Pancreas (tissue), 10 donors: Measurements from ENCODE around the gene RNF220. TPM values are rescaled to one million over a fixed set of nuclear protein-coding genes. Genes with fewer than 3 reads are reported as not detected.

Experiments used
- ATAC-seq, 4 donors: fragments of 200-7000 bp; cut with Tn5 transposase; one replicate each; pipeline versions ENCODE4 v1.8.0 to v1.9.1; 2020; ENCODE audit warnings: mild to moderate bottlenecking in 4 of 4, moderate library complexity in 4 of 4
- DNase-seq, 6 donors: peaks; one replicate each; pipeline ENCODE4 v3.0.0-alpha.2; 2020
- FAIRE-seq: peaks from 2 replicates; lab custom pipeline; 2012; peaks lifted over from hg19 to GRCh38; lab: Jason Lieb, UNC
- H3K27ac ChIP-seq, 4 donors: fragments of 200-600 bp; sonication (generic); 1 replicate in 3 of 4; 2 replicates in 1 of 4; pipeline versions ENCODE4 v1.5.0 to v1.8.0; 2020
- H3K27me3 ChIP-seq, 4 donors: fragments of 200-600 bp; one replicate each; pipeline ENCODE4 v1.8.0; 2021
- H3K36me3 ChIP-seq, 3 donors: fragments of 200-600 bp; sonication (generic) in 1 of 3; one replicate each; pipeline versions ENCODE4 v1.5.0 to v1.8.0; 2020 to 2021
- H3K4me1 ChIP-seq, 3 donors: fragments of 200-600 bp; one replicate each; pipeline ENCODE4 v1.8.0; 2021
- H3K4me3 ChIP-seq, 4 donors: fragments of 200-600 bp; sonication (generic) in 2 of 4; one replicate each; pipeline versions ENCODE4 v1.5.0 to v1.8.0; 2020 to 2021
- H3K9me3 ChIP-seq, 4 donors: fragments of 200-600 bp; one replicate each; pipeline ENCODE4 v1.8.0; 2021
- WGBS, 2 donors: extraction: QIAGEN DNeasy Blood & Tissue Kit; methylation state at CpG; one replicate each; pipeline ENCODE4 v1.1.7; 2013; 5-methylcytosine and 5-hydroxymethylcytosine counted together
- intact Hi-C, 3 donors: fragments of 100-400 bp; cut with DNase I; formaldehyde crosslinking; loops; one replicate each; pipeline versions ENCODE4 v1.11.1 to v1.14.2; 2022
- polyA plus RNA-seq, 2 donors: library from polyadenylated mRNA; stranded (reverse); fragments of 200-250 nt; gene quantifications; one replicate each; pipeline ENCODE4 v1.2.3, GENCODE V29; 2013
- total RNA-seq, 6 donors: library from RNA; stranded (reverse); fragmentation: NEBNext Ultra II Directional in 4 of 6; extraction: Animal tissue kit (Norgen Biotek cat#: 25700) in 4 of 6; gene quantifications; one replicate each; pipeline versions ENCODE4 v1.2.1 to v1.2.4, GENCODE V29; 2021 to 2023
- TF ChIP-seq, protein P1 (sequence below), 4 donors: fragments of 200-600 bp; sonication (generic) in 3 of 4; IDR thresholded peaks; one replicate each; pipeline versions ENCODE4 v1.5.0 to v1.8.0; 2021; ENCODE audit warnings: antibody characterized with exemption in 4 of 4
- donor health status: healthy with polysubstance abuse.
- donor health status: DM: no; HTN: no; CAD: no; lungs with moderate emphysema.
- donor health status: DM: no; HTN: no; CAD: no.
- donor health status: control.
- donor health status: control.
- donor health status: Bipolar disorder and iron deficiency.
- donor health status: DM: yes; HTN: yes; CAD: no.
- donor health status: DM: no; HTN: no; CAD: no.
- donor health status: DM: no; HTN: no; CAD: no.
- donor health status: DM: yes; HTN: yes; CAD: no.

The RNF220 gene
- total and polyA plus RNA-seq, 8 donors = 22.3 to 43.2 (median 33.0) TPM

GRCh38 chr1:44588551-44589210 is 183.6 kb downstream of the RNF220 start:
- Histone ChIP-seq H3K4me3 (no peak overlapping the region), H3K27ac (no peak overlapping the region), H3K36me3 (no peaks in the 10 kb centered on the region), H3K27me3 (no peaks in the 10 kb centered on the region), H3K4me1 (no peaks in the 10 kb centered on the region), H3K9me3 (no peaks in the 10 kb centered on the region)
- FAIRE-seq (no peak), ATAC-seq (no peak), DNase-seq (no peak)
- TF ChIP-seq, protein P1, sequence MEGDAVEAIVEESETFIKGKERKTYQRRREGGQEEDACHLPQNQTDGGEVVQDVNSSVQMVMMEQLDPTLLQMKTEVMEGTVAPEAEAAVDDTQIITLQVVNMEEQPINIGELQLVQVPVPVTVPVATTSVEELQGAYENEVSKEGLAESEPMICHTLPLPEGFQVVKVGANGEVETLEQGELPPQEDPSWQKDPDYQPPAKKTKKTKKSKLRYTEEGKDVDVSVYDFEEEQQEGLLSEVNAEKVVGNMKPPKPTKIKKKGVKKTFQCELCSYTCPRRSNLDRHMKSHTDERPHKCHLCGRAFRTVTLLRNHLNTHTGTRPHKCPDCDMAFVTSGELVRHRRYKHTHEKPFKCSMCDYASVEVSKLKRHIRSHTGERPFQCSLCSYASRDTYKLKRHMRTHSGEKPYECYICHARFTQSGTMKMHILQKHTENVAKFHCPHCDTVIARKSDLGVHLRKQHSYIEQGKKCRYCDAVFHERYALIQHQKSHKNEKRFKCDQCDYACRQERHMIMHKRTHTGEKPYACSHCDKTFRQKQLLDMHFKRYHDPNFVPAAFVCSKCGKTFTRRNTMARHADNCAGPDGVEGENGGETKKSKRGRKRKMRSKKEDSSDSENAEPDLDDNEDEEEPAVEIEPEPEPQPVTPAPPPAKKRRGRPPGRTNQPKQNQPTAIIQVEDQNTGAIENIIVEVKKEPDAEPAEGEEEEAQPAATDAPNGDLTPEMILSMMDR (IDR thresholded peaks at IDR 0.05) = no peak
- intact Hi-C loops = no loop called here
- 58 to 60% methylated on average over 3 of the region's 3 CpGs for WGBS, 2 donors

DNA sequence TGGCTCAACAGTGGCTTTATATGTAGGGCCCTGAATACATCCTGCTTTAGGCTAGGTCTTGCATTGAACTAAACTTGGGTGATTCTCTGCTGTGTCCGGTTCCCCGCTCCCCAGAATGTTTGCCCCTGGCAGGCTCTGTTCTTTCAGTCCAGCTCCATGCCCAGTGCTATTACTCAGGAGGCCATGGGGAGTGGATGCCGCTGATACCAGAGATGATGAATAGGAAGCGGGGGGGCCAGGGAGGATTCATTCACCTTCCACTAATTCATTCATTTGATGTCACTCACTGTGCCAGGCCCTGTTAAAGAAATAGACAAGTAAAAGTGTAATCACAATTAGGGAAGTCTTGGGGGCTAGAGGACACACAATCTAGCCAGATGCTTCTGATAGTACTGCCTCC is 185.4 kb downstream of the RNF220 start:
- H3K4me1 ChIP-seq = no peaks in the 10 kb centered on the region
- TF ChIP-seq, protein P1 (IDR thresholded peaks at IDR 0.05) = no peak
- no peaks in the 10 kb centered on the region for H3K9me3 ChIP-seq
- H3K27ac ChIP-seq = no peak overlapping the region
- intact Hi-C loops = loop anchor here in 2 of 3 donors (10.0 kb wide), 3 partner anchors 64 to 376 kb away; partner anchors contain the start of gene DMAP1 (in 1 of the 2)
- no peaks in the 10 kb centered on the region for H3K36me3 ChIP-seq
- H3K27me3 ChIP-seq = no peaks in the 10 kb centered on the region
- no peak for DNase-seq
- no peak overlapping the region for H3K4me3 ChIP-seq
- no peak for FAIRE-seq
- 86 to 90% methylated on average over 4 of the region's 4 CpGs for WGBS, 2 donors
- ATAC-seq = no peak

- 87 to 96% methylated on average over 5 of the region's 5 CpGs for WGBS, 2 donors
- FAIRE-seq (no peak), ATAC-seq (no peak), DNase-seq (no peak)
- intact Hi-C loops = loop anchor here in 2 of 3 donors (10.0 kb wide), 3 partner anchors 63 to 377 kb away; partner anchors contain the start of gene DMAP1 (in 1 of the 2)
- Histone ChIP-seq H3K27me3 (no peaks in the 10 kb centered on the region), H3K4me1 (no peaks in the 10 kb centered on the region), H3K9me3 (no peaks in the 10 kb centered on the region), H3K27ac (no peak overlapping the region), H3K4me3 (no peak overlapping the region), H3K36me3 (no peaks in the 10 kb centered on the region)
- TF ChIP-seq, protein P1 (IDR thresholded peaks at IDR 0.05) = no peak
Observed at GRCh38 chr1:44591381-44591780, 186.3 kb downstream of the RNF220 start.

GRCh38 chr1:44592208-44593145 is 187.4 kb downstream of the RNF220 start:
- H3K9me3 ChIP-seq = no peaks in the 10 kb centered on the region
- H3K27ac ChIP-seq = no peak overlapping the region
- no peaks in the 10 kb centered on the region for H3K4me1 ChIP-seq
- 82 to 83% methylated on average over 12 of the region's 12 CpGs for WGBS, 2 donors
- TF ChIP-seq, protein P1 (IDR thresholded peaks at IDR 0.05) = no peak
- DNase-seq = no peak
- peaks cover 0 to 3% (median 0%) of the 10 kb centered on the region in 4 donors for H3K27me3 ChIP-seq
- no peaks in the 10 kb centered on the region for H3K36me3 ChIP-seq
- ATAC-seq = no peak
- H3K4me3 ChIP-seq = no peak overlapping the region
- intact Hi-C loops = loop anchor here in 2 of 3 donors (10.0 kb wide), 3 partner anchors 62 to 378 kb away; partner anchors contain the start of gene DMAP1 (in 1 of the 2)
- no peak for FAIRE-seq
